ENCODE measurements around the gene WSB2.
A peak's percentile ranks its signal among the peaks of the same experiment; 100 is the strongest.

The WSB2 gene

GRCh38 chr12:118061011-118061872 lies at the start of gene WSB2:
Gene WSB2 (minus strand): TSS chr12:118061179. CDS start chr12:118061048, 131 bp downstream.
- peak; percentile 48 to 79 for DNase-seq (ENCODE audit: low read depth in 2 of 2)
- no peak for TF ChIP-seq CTCF (IDR thresholded peaks at IDR 0.05; ENCODE audit: low read depth, low read length)
- peak within 1 kb of the TSS; percentile 77 to 83 for H3K4me3 ChIP-seq (replicated peaks in 1 of 2; ENCODE audit: low read depth in 2 of 2, low read length in 2 of 2)

GRCh38 chr12:118109088-118109487 lies 48.1 kb upstream of the WSB2 start:
- no peak overlapping the region for H3K4me3 ChIP-seq (replicated peaks in 1 of 2; ENCODE audit: low read depth in 2 of 2, low read length in 2 of 2)
- no peak for TF ChIP-seq CTCF (IDR thresholded peaks at IDR 0.05; ENCODE audit: low read depth, low read length)
- DNase-seq (ENCODE audit: low read depth in 2 of 2) = no peak

GRCh38 chr12:118107694-118108093 lies 46.7 kb upstream of the WSB2 start:
- TF ChIP-seq CTCF (IDR thresholded peaks at IDR 0.05; ENCODE audit: low read depth, low read length) = no peak
- DNase-seq (ENCODE audit: low read depth in 2 of 2) = no peak
- H3K4me3 ChIP-seq (replicated peaks in 1 of 2; ENCODE audit: low read depth in 2 of 2, low read length in 2 of 2) = no peak overlapping the region

- no peak for TF ChIP-seq CTCF (IDR thresholded peaks at IDR 0.05; ENCODE audit: low read depth, low read length)
- DNase-seq (ENCODE audit: low read depth in 2 of 2) = no peak
These were observed 46.0 kb upstream of the WSB2 start for GRCh38 chr12:118107011-118107410.

GRCh38 chr12:118103601-118104382 lies 42.8 kb upstream of the WSB2 start, which contains the start of gene VSIG10:
Gene VSIG10 (minus strand): TSS chr12:118104011. CDS start chr12:118103671, 340 bp downstream.
- TF ChIP-seq CTCF (IDR thresholded peaks at IDR 0.05; ENCODE audit: low read depth, low read length) = no peak
- H3K4me3 ChIP-seq (replicated peaks in 1 of 2; ENCODE audit: low read depth in 2 of 2, low read length in 2 of 2) = peak within 1 kb of the TSS; percentile 72 to 75
- DNase-seq (ENCODE audit: low read depth in 2 of 2) = peak; percentile 52 to 68

More at GRCh38 chr12:118107011-118107410, 46.0 kb upstream of the WSB2 start:
- H3K4me3 ChIP-seq (replicated peaks in 1 of 2; ENCODE audit: low read depth in 2 of 2, low read length in 2 of 2) = no peak overlapping the region

GRCh38 chr12:118103201-118103600 lies 42.2 kb upstream of the WSB2 start:
- H3K4me3 ChIP-seq (replicated peaks in 1 of 2; ENCODE audit: low read depth in 2 of 2, low read length in 2 of 2) = peak overlapping the region; percentile 72 to 75
- DNase-seq (ENCODE audit: low read depth in 2 of 2) = peak; percentile 8 to 11
- no peak for TF ChIP-seq CTCF (IDR thresholded peaks at IDR 0.05; ENCODE audit: low read depth, low read length)
